ENCODE data around the gene PHKB. TPM values are rescaled to one million over a fixed set of nuclear protein-coding genes. Genes with fewer than 3 reads are reported as not detected.
"Not testable (repeated sequence)": the region's sequence is repeated elsewhere in the genome, so short reads cannot be mapped to it uniquely, and the experiment has no call there.

The PHKB gene
- polyA plus RNA-seq, 4 donors = 66.9 to 91.6 (median 79.5) TPM

- no peak for DNase-seq (ENCODE audit: low read depth in 4 of 4, low spot score in 3 of 4)
Observed at GRCh38 chr16:47499700-47500264, 38.7 kb downstream of the PHKB start.

- no peak for DNase-seq (ENCODE audit: low read depth in 4 of 4, low spot score in 3 of 4)
Observed at GRCh38 chr16:47503936-47504335, 42.8 kb downstream of the PHKB start.

DNA sequence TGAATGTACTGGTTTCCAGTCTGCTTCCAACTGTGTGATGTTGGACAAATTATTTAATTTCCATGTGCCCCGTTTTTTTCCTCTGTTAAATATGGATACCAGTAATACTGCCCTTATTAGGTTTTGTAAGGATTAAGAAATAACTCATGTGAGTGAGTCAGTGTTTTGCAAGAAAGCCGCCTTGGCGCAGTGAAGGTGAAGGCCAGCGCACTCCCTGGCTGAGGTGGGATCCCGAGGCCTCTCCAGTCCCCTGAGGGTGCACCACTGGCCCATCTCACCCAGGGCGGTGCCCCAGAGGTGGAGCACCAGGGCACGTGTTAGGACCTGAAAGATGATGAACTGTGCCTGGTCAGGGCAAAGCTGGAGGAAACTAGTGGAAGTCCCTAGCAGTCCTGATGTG is 43.5 kb downstream of the PHKB start:
- DNase-seq (ENCODE audit: low read depth in 4 of 4, low spot score in 3 of 4) = no peak

DNA sequence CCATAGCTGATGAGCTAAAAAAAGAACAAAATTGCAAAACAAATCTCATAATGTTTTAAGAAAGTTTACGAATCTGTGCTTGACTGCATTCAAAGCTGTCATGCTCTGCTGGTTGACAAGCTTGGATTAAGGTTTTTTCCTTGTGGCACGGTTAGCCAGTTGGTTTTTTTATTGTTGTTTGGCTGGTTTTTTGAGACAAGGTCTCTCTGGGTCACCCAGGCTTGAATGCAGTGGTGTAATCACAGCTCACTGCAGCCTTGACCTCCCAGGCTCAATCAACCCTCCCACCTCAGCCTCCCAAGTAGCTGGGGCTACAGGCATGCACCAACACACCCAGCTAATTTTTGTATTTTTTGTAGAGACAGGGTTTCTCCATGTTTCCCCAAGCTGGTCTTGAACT is 45.7 kb downstream of the PHKB start:
- peak in 2 of 4 donors; percentile 12 to 13 for DNase-seq (ENCODE audit: low read depth in 4 of 4, low spot score in 3 of 4)

DNA sequence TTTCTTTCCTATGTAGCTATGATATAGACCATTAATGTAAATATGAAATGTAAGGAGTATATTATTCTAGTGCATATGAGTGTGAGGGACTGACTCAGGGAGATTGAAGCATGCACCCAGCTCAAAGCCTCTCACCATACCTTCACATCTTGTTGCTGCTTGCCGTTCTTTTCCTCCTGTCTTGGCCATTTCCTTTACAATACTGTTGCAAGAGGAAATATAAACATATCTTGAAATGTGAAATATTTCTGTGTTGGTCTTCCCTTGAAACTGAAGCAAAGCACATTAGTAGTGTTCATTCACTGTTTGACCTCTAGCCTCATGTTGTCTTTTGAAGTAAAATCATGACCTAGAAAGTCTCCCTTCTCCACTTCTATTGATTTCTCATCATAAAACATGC is 46.6 kb downstream of the PHKB start:
- no peak for DNase-seq (ENCODE audit: low read depth in 4 of 4, low spot score in 3 of 4)

- no peak for DNase-seq (ENCODE audit: low read depth in 4 of 4, low spot score in 3 of 4)
Observed at GRCh38 chr16:47511882-47512281, 50.8 kb downstream of the PHKB start.

DNA sequence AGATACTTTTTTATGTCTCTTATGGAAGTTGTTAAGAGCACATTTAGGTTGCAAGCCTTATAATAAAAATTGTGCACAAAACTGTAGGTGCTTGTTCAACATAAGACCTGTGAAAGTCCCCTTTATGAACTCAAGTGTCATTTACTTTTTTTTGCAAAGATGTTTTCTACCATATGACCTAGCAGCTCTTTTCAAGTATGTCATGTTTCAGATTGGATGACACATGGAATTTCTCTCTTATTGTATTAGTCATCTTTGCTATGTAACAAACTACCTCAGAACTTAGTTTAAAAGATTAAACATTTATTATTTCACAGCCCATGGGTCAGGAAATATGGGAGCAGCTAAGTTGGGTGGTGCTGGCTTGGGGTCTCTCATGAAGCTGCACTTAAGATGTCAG is 57.9 kb downstream of the PHKB start:
- no peak for DNase-seq (ENCODE audit: low read depth in 4 of 4, low spot score in 3 of 4)

GRCh38 chr16:47519546-47519945 is 58.4 kb downstream of the PHKB start:
- DNase-seq (ENCODE audit: low read depth in 4 of 4, low spot score in 3 of 4) = no peak

DNA sequence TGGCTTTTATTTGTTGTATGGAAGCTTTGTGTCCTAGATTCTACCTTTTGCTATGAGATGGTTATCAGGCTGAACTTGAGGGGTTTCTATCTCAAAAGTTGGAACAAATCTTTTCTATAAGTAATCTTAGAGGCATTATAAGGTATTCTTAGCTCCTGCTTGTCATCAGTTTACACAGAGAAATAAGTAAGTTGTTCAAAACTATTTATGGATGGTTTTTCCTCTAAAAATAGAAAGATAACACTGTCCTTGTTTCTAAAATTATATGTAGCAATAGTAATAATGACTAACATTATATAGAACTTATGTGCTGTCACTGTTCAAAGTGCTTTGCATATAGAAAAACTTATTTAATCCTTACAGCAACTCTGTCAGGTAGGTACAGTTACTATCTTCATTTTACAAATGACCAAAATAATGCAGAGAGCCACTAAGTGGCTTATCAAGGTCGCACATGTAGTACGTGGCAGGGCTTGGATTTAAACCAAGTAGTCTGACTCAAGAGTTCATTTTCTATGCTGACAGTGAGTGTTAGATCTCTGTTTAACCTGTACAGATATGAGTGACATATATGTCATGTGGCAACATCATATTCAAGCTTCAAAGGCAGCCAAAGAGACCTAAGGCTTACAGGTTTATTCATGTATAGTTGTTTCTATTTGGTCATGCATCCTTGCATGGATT is 59.0 kb downstream of the PHKB start:
- no peak for DNase-seq (ENCODE audit: low read depth in 4 of 4, low spot score in 3 of 4)

GRCh38 chr16:47523342-47524006 is 62.3 kb downstream of the PHKB start:
- no peak for DNase-seq (ENCODE audit: low read depth in 4 of 4, low spot score in 3 of 4)

DNA sequence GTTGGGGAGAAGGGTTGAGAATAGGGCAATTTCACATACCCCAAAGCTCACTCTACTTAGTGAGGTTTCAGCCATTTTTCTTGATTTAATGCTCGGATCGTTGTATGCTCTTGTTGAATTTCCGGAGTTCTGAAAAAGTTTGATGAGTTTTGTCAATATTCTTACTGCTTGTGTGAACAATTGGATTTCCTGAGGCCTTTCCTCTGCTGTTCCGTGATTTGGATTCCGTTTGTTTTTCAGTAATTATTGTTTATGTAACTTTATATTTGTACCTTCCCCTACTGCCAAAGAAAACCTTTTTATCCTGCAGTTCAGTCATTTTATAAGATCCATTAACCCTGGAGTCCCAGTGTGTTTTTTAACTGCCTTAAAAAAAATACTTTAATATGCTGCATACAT is 62.9 kb downstream of the PHKB start:
- no peak for DNase-seq (ENCODE audit: low read depth in 4 of 4, low spot score in 3 of 4)

DNA sequence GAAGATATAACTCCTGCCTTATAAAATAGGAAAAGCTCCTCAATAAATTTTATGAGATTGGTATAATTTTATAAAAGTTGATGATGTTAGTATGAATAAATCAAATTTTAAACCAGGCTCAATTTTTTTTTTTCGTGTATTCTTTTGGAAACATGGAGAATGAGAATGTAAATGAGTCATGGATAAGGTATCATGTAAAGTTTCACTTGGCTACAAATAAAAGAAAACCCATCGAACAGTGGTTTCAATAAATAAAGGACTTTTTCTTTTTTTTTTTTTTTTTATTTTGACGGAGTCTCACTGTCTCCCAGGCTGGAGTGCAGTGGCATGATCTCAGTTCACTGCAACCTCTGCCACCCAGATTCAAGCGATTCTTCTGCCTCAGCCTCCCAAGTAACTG is 67.3 kb downstream of the PHKB start:
- DNase-seq (ENCODE audit: low read depth in 4 of 4, low spot score in 3 of 4) = no peak

DNA sequence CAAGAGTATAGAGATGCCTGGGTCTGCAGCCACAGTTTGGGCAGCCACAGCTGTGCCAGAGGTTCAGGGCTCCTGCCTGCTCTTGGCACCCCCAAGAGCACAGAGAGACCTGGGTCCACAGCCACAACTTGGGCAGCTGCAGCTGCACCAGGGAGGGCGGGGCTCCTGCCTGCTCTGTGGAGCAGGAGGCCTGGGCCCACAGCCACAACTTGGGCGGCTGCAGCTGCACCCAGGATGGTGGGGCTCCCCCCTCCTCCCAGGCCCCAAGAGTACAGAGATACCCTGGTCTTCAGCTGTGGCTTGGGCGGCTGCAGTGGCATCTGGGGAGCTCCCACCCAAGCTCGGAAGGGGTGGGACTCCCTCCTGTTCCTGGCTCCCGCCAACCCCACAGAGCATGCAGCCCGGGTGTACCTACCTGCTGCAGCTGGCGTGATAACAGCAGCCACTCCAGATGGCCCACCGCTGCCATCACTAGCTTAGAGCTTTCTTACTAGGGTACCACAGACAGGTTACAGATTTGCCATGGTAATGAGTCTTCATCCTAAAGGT is 72.7 kb downstream of the PHKB start:
- no peak for DNase-seq (ENCODE audit: low read depth in 4 of 4, low spot score in 3 of 4)

DNA sequence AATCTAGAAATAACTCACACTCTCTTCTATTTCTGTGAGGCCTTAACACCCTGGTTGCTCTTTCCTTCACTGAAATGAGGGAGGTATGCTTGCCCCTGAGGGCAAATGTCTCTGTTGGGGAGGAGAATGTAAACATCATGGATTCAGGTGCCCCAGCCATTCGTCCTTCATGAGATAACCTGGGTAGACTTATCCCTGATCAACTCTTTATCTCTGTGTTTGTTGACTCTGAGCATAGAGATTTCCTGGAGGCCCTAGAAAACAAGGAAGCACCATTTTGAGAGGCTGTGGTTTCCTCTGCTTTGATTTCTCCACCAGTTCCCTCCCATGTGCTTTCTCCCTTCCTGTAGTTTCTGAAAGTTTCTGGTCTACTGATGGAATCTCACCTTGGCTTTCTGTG is 77.3 kb downstream of the PHKB start:
- no peak for DNase-seq (ENCODE audit: low read depth in 4 of 4, low spot score in 3 of 4)

DNA sequence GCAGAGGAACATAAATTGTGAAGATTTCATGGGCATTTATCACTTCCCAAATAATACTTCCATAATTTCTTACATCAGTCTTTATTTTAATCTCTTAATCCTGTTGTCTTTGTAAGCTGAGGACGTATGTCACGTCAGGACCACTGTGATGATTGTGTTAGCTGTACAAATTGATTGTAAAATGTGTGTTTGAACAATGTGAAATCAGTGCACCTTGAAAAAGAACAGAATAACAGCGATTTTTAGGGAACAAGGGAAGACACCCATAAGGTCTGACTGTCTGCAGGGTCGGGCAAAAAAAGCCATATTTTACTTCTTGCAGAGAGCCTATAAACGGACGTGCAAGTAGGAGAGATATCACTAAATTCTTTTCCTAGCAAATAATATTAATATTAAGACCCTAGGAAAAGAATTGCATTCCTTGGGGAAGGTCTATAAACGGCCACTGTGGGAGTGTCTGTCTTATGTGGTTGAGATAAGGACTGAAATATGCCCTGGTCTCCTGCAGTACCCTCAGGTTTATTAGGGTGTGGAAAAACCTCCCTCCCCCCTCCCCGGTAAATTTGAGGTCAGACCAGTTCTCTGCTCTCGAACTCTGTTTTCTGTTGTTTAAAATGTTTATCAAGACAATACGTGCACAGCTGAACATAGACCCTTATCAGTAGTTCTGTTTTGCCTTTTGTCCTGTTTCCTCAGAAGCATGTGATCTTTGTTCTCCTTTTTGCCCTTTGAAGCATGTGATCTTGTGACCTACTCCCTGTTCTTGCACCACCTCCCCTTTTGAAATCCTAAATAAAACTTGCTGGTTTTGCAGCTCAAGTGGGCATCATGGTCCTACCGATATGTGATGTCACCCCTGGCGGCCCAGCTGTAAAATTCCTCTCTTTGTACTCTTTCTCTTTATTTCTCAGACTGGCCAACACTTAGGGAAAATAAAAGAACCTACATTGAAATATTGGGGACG is 78.9 kb downstream of the PHKB start:
- DNase-seq (ENCODE audit: low read depth in 4 of 4, low spot score in 3 of 4) = not testable (repeated sequence)

DNA sequence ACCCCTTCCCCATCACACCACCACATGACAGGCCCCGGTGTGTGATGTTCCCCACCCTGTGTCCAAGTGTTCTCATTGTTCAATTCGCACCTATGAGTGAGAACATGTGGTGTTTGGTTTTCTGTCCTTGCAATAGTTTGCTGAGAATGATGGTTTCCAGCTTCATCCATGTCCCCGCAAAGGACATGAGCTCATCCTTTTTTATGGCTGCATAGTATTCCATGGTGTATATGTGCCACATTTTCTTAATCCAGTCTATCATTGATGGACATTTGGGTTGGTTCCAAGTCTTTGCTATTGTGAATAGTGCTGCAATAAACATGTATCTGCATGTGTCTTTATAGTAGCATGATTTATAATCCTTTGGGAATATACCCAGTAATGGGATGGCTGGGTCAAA is 80.0 kb downstream of the PHKB start:
- not testable (repeated sequence) for DNase-seq (ENCODE audit: low read depth in 4 of 4, low spot score in 3 of 4)

GRCh38 chr16:47544255-47544654 is 83.1 kb downstream of the PHKB start:
- not testable (repeated sequence) for DNase-seq (ENCODE audit: low read depth in 4 of 4, low spot score in 3 of 4)

DNA sequence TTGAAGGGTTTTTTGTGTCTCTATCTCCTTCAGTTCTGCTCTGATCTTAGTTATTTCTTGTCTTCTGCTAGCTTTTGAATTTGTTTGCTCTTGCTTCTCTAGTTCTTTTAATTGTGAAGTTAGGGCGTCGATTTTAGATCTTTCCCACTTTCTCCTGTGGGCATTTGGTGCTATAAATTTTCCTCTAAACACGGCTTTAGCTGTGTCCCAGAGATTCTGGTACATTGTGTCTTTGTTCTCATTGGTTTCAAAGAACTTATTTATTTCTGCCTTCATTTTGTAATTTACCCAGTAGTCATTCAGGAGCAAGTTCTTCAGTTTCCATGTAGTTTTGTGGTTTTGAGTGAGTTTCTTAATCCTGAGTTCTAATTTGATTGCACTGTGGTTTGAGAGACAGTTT is 90.1 kb downstream of the PHKB start:
- DNase-seq (ENCODE audit: low read depth in 4 of 4, low spot score in 3 of 4) = not testable (repeated sequence)

DNA sequence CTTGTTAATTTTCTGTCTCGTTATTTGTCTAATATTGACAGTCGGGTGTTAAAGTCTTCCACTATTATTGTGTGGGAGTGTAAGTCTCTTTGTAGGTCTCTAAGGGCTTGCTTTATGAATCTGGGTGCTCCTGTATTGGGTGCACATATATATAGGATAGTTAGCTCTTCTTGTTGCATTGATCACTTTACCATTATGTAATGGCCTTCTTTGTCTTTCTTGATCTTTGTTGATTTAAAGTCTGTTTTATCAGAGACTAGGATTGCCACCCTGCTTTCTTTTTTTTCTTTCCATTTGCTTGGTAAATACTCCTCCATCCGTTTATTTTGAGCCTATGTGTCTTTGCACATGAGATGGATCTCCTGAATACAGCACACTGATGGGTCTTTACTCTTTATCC is 90.6 kb downstream of the PHKB start:
- not testable (repeated sequence) for DNase-seq (ENCODE audit: low read depth in 4 of 4, low spot score in 3 of 4)

DNA sequence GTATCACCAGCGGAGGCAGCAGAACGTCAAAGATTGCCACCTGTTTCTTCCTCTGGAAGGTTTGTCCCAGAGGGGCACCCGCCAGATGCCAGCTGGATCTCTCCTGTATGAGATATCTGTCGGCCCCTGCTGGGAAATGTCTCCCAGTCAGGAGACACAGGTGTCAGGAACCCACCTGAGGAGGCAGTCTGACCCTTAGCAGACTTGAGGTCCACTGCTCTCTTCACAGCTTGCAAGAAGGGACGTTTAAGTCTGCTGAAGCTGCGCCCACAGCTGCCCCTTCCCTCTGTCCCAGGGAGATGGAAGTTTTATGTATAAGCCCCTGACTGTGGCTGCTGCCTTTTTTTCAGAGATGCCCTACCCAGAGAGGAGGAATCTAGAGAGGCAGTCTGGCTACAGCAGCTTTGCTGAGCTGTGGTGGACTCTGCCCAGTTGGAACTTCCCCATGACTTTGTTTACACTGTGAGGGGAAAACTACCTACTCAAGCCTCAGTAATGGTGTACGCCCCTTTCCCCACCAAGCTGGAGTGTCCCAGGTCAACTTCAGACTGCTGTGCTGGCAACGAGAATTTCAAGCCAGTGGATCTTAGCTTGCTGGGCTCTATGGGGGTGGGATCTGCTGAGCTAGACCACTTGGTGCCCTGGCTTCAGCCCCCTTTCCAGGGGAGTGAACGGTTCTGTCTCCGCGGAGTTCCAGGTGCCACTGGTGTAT is 92.9 kb downstream of the PHKB start:
- DNase-seq (ENCODE audit: low read depth in 4 of 4, low spot score in 3 of 4) = no peak
